Measurements from ENCODE around the gene OR2D2.

DNA sequence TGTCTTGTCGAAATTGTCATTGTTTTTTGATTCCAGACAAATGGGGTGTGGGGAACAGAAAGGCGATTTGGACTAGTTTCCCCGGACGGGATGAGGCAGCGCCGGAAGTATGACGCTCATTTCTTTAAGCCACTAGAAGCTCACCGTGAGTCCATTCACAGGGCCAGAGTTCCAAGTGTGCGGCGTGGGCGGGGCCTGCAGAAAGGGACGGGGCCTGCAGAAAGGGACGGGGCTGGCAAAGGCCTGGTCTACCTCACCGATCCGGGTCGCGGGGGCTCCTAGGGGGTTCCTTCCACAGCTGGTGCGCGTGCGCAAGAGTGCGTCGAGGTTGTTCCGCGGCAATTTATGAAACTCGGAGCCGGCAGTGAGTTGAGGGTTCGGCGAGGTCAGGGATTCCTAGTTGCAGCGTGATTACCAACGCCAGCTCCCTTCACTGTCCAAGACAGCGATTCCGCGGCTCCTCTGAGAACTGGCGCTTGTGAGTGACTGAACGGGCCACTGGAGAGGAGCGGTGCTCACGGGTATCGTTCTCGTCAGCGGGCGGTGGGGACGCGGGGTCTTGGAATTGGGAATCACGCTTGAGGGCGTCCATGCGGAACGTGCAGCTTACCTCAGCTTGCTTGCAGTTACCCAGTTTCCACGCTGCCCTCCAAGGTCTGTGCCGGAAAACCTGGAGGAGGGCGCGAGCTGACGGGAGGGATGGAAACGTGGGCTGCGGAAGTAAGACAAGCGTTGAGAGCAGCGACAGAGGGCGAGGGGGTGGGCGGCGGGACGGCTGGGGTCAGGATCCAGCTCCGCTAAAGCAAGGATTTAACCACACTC lies 34.1 kb upstream of the OR2D2 start, which contains the start of gene ZNF215:
- TF ChIP-seq, protein P1, sequence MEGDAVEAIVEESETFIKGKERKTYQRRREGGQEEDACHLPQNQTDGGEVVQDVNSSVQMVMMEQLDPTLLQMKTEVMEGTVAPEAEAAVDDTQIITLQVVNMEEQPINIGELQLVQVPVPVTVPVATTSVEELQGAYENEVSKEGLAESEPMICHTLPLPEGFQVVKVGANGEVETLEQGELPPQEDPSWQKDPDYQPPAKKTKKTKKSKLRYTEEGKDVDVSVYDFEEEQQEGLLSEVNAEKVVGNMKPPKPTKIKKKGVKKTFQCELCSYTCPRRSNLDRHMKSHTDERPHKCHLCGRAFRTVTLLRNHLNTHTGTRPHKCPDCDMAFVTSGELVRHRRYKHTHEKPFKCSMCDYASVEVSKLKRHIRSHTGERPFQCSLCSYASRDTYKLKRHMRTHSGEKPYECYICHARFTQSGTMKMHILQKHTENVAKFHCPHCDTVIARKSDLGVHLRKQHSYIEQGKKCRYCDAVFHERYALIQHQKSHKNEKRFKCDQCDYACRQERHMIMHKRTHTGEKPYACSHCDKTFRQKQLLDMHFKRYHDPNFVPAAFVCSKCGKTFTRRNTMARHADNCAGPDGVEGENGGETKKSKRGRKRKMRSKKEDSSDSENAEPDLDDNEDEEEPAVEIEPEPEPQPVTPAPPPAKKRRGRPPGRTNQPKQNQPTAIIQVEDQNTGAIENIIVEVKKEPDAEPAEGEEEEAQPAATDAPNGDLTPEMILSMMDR (IDR thresholded peaks at IDR 0.05; ENCODE audit: borderline replicate concordance, extremely low read depth, low read length, poor library complexity, severe bottlenecking) = no peak
- no peak for TF ChIP-seq EZH2 (IDR thresholded peaks at IDR 0.05; ENCODE audit: borderline replicate concordance, low read depth, low read length, severe bottlenecking)
